Measurements from ENCODE around the gene ZMYM2.

ZMYM2 gene

GRCh38 chr13:20044086-20044485 lies 85.6 kb downstream of the ZMYM2 start:
- no peak for DNase-seq (ENCODE audit: low read depth, low spot score)

DNA sequence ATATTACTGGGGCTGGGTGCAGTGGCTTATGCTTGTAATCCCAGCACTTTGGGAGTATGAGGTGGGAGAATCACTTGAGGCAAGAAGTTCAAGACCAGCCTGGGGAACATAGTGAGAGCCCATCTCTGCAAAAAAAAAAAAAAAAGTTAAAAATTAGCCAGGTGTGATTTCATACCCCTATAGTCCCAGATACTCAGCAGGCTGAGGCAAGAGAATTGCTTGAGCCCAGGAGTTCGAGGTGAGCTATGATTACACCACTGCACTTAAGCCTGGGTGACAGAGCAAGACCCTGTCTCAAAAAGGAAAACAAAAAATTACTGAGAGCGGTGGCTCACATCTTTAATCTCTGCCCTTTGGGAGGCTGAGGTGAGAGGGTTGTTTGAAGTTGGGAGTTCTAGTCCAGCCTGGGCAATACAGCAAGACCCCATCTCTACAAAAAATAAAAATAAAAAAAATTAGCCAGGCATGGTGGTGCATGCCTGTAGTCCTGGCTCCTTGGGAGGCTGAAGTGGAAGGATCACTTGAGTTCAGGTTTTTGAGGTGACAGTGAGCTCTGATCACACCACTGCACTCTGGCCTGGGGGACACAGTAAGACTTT lies 87.5 kb downstream of the ZMYM2 start:
- DNase-seq (ENCODE audit: low read depth, low spot score): no peak

GRCh38 chr13:20049558-20050473 lies 91.3 kb downstream of the ZMYM2 start:
- peak; percentile 5 for DNase-seq (ENCODE audit: low read depth, low spot score)

DNA sequence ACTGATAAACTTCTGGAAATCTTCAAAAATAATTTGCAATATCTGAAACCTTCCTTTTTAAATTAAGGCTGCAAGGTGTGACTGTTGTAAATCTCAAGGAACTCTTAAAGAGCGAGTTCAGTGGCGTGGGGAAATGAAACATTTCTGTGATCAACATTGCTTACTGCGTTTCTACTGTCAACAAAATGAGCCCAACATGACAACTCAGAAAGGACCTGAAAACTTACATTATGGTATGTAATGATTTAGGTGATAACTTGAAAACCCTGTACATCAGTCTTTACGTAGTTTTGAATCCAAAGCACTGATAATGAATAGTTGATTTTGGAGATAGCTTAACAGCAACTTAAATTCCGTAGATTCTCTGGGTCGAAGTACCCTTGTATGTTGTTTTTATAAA lies 92.8 kb downstream of the ZMYM2 start:
- DNase-seq (ENCODE audit: low read depth, low spot score): no peak

DNA sequence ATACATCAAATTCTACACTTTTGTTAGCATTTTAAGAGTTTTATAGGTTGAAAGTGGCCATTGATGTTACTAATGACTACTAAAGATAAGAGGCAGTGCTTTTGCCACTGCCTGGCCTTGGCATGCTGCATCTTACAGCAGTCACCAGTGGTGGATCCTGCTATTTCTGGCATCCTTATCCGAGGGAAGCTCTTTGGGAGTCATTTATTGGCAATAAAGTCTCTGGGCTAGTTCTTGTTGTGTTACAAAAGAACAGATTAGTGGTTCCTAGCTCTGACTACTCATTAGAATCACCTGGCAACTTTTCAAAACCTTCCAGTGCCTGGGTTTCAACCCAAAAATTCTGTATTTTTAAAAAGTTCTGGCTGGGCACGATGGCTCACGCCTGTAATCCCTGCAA lies 94.5 kb downstream of the ZMYM2 start:
- no peak for DNase-seq (ENCODE audit: low read depth, low spot score)

DNA sequence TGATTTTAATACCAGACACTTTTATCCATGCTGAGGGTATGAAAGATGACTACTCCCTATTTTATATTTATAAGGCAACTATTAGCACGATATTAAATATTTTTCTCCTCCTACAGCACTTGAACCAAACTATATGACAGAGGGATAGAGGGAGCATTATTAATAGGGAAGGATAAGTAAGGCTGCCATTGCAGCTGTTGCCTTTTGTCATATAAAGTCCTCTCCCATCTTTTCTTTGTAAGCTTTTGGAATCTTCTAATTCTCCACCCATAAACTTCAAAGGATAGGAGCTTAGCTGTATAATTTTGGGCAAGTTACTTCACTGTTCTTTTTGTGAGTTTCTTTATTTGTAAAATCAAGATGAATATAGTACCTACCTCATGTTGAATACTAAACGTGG lies 95.4 kb downstream of the ZMYM2 start:
- DNase-seq (ENCODE audit: low read depth, low spot score): no peak

DNA sequence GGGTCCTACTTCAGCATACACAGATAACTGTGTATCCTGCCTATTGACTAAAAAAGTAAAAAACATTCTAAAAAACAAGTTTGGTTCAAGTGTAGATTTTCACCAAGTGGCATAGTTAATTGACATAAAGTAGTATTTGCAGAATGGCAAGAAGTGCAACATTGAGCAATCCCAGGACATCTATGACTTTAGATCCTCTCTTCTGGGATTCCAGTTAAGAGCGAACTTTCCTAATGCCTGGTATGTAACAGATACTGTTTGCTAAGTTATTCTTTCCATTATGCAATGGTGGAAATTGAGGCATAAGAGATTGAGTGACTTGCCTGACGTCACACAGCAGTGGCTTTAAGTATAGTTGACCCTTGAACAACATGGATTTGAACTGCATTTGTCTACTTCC lies 96.1 kb downstream of the ZMYM2 start:
- DNase-seq (ENCODE audit: low read depth, low spot score): no peak

DNA sequence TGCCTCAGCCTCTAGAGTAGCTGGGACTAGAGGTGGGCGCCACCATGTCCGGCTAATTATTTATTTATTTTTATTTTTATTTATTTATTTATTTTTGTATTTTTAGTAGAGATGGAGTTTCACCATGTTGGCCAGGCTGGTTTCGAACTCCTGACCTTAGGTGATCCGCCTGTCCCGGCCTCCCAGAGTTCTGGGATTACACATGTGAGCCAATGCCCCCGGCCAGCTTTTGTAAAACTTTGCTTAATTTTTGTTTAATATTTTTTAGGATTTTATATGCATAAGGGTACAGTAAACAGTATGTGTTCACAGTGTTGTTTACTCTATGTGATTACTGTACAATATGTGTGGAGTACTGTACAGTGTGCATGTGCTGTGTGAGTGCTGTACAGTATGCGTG lies 98.7 kb downstream of the ZMYM2 start:
- no peak for DNase-seq (ENCODE audit: low read depth, low spot score)

DNA sequence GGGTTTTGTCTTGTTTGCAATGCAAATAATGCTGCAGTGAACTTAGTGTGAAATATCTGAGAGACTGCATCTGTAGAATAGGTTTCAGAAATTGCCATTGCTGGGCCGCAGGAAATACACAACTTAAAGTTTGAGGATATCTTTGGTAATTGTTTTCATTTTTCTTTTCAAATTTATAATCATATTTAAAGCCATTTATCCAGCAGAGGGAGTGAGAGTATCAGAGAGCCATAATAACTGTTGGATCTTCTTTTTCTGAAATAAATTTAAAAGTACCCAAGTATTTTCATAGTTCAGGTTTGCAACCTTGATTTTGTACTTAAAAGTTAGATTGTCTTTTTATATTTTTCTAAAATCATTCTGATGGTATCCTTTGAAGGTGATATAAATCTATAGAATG lies 99.4 kb downstream of the ZMYM2 start:
- DNase-seq (ENCODE audit: low read depth, low spot score): no peak

- no peak for DNase-seq (ENCODE audit: low read depth, low spot score)
These were observed 99.9 kb downstream of the ZMYM2 start for GRCh38 chr13:20058476-20058875.

DNA sequence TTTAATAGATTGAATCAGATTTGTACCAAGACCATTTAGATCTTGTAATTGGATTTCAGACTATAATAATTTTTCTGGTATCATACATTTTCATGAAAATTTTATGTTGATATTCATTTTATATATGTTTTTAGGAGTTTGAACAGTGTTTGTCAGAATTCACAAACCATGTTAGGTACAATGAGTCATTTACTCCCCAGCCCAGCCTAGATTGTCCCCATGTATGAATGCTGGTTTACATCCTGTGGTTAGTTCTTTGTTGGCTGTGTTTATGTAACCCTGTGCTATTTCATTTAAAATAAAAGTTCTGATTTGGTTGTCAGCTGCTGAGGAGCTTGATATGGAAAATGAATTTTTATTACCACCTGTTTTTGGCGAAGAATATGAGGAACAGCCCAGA lies 105.6 kb downstream of the ZMYM2 start:
- DNase-seq (ENCODE audit: low read depth, low spot score): no peak

DNA sequence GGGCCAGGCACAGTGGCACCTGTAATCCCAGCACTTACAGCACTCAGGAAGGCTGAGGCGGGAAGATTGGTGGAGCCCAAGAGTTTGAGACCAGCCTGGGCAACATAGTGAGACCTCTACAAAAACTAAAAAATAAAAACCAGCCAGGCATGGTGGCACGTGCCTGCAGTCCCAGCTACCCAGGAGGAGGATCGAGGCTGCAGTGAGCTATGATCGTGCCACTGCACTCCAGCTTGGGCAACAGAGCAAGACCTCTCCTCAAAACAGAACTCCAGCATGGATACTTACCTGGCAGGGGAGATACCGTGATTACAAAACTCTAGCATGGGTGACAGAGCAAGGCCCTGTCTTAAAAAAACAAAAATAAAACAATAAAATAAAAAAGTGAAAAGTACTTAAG lies 107.0 kb downstream of the ZMYM2 start:
- no peak for DNase-seq (ENCODE audit: low read depth, low spot score)

DNA sequence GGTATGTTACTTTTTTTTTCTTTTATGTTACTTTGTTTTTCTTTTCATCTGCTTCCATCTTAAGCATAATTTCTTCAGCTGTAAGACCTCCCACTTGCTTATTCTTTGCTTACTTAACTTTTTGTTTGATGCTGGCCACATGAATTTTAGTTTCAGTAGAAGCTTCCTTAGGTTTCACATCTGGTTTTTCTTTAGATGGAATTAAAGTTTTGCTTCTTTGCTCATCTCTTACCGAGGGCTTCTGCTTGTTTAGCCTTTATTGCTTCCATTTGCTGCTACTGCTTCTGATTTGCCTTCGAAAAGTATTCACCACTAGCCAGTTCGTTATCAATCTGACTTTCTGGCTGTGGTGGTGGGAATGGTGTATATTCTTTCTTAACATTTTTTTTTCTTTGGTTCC lies 111.4 kb downstream of the ZMYM2 start:
- no peak for DNase-seq (ENCODE audit: low read depth, low spot score)

DNA sequence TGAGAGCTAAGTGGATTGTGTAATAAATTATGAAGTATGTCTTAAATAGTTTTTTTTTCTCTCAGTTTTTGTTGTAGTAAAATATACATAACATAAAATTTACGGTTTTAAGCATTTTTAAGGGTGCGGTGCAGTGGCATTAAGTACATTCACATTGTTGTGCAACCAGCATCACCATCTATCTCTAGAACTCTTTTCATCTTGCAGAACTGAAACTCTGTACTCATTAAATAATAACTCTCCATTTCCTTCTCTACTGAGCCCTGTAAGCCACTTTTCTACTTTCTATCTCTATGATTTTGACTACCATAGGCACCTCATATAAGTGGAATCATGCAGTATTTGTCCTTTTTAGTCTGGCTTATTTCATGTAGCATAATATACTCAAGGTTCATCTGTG lies 115.2 kb downstream of the ZMYM2 start:
- DNase-seq (ENCODE audit: low read depth, low spot score): no peak

DNA sequence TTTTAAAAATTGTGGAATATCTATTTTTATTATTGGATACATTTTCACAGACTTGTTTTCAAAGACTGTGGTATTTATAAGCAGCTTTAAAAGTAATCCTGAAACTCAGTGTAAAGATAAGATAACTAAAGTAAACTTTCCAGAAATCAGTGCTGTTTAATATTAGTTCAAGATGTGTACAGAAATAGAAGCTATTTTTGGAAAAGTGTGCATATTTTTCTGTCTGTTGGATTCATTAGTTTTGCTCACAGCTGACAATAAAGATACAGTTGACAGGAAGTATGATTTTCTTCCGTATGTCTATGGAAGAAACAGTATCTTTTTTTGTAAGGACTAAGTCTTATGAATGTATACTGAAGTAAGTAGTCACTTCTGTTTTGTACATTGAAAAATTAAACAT lies 116.4 kb downstream of the ZMYM2 start:
- no peak for DNase-seq (ENCODE audit: low read depth, low spot score)

DNA sequence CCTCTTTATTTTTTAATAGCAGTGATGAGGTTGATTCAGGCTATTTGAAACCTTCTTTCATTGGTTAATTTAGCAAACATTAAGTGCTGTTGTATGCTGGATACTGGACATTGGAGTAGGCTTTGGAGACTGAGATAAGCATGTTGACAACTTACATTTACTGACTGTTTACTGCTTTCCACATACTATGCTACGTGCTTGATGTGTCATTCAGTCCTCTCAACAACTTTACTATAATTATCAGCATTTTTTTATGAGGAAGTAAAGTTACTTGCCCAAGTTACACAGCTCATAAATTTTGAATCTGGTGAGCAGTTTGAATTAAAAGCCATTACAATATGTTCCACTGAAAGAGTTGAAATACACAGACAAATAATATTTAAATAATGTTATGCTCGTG lies 118.6 kb downstream of the ZMYM2 start:
- no peak for DNase-seq (ENCODE audit: low read depth, low spot score)

DNA sequence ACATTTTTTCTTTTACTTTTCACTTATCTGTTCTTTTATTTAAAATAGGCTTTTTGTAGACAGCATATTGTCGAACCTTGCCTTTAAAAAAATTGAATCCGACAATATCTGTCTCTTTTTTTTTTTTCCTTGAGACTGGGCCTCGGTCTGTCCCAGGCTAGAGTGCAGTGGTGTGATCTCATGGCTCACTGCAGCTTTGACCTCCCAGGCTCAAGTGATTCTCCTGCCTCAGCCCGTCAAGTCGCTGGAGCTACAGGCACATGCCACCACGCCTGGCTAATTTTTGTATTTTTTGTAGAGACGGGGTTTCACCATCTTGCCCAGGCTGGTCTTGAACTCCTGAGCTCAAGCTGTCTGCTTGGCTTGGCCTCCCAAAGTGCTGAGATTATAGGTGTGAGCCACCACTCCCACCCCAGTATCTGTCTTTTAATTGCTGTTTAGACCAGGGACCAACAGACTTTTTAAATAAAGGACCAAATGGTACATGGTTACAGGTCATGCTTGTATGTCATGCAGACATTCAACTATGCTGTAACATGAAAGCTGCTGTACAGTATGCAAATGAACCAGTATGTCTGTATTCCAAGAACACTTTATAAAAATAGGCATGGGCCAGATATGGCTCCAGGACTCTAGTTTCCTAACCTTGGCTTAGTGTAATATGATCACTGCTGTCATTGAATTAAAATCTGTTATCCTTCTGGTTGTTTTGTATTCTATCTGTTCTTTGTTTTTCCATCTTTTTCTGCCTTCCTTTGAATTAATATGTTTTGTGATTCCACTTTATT lies 122.0 kb downstream of the ZMYM2 start:
- DNase-seq (ENCODE audit: low read depth, low spot score): no peak

DNA sequence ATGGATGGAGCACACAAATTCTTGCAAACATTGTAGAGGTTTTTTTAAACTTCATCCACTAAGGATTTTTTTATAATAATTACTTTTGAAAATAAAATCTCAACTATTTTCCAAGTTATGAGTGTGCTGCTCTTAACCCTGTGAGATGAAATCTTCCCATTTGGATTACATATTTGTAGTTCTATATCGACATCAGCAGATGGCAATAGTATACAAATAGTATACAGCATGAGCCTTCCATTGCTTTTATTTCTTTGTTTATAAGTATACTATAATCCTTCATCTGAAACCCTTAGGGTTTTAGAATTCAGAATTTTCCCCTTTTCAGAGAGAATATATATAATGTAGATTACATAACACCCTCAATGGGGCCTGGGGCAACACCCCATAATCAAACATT lies 131.8 kb downstream of the ZMYM2 start:
- no peak for DNase-seq (ENCODE audit: low read depth, low spot score)

- no peak for DNase-seq (ENCODE audit: low read depth, low spot score)
These were observed 135.4 kb downstream of the ZMYM2 start for GRCh38 chr13:20093951-20094350.

- DNase-seq (ENCODE audit: low read depth, low spot score): peak; percentile 45
These were observed 140.8 kb downstream of the ZMYM2 start for GRCh38 chr13:20099319-20099718.

DNA sequence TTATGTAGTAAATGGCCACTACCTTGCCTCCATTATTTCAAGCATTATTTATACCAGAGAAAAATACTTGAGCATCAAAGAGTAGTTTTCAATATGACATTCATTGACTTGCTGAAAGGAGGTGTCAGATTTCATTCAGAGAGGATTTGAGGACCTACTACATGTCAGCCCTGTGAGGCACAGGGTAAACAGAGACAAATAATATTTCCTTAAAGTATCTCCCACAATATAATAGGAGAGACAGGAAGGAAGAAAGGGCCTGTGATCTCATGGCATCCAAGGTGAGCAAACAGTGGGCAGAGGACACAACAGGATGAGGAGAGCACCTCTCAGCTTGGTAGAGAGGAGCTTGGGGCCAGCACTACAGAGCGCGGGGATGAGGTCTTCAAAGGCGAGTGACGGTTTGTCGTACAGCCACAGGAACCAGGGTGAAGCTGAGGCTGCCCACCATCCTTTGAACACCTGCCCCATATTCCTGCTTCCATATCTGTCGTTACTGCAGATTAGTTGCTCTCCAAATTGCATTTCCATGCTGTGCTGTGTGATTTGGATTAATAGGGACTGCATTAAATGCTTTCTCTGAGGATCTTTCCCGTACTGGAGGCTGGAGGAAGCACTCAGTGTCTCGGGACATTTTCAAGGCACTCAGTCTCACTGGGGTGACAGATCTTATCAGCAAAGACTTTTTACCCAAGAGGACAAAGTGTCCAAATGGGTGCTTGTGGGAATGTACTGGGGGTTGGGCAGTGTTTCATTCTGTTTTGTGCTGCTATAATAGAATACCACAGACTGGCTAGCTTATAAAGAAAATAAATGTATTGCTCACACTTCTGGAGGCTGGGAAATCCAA lies 143.2 kb downstream of the ZMYM2 start:
- no peak for DNase-seq (ENCODE audit: low read depth, low spot score)
